GM23338 (cell line): Measurements from ENCODE around the gene SEC14L3. TPM values are rescaled to one million over a fixed set of nuclear protein-coding genes. Genes with fewer than 3 reads are reported as not detected.

Experiments
- ATAC-seq: fragments of 200-7000 bp; cut with Tn5 transposase; 3 replicates; pipeline ENCODE4 v1.9.1; 2020
- DNase-seq: peaks from one replicate; pipeline ENCODE4 v3.0.0-alpha.2; 2015; ENCODE audit warnings: low spot score
- H2AFZ ChIP-seq: fragments of 200-600 bp; sonication (generic); 2 replicates; pipeline ENCODE4 v1.8.0; 2016; ENCODE audit warnings: antibody characterized with exemption, mild to moderate bottlenecking, moderate library complexity
- H3F3A ChIP-seq: fragments of 200-600 bp; sonication (generic); replicated peaks from 2 replicates; pipeline ENCODE4 v1.8.0; 2017; ENCODE audit warnings: antibody characterized with exemption, mixed run types, low read depth
- H3K27ac ChIP-seq: fragments of 200-600 bp; sonication (generic); 2 replicates; pipeline ENCODE4 v1.6.1; 2016; ENCODE audit warnings: low read depth
- H3K27me3 ChIP-seq: fragments of 200-600 bp; sonication (generic); 2 replicates; pipeline ENCODE4 v1.8.0; 2016; ENCODE audit warnings: mild to moderate bottlenecking, mixed run types, moderate library complexity; ENCODE audit not compliant: insufficient read depth
- H3K36me3 ChIP-seq: fragments of 200-600 bp; sonication (generic); 2 replicates; pipeline ENCODE4 v1.8.0; 2016; ENCODE audit warnings: mild to moderate bottlenecking; ENCODE audit not compliant: insufficient read depth
- H3K4me1 ChIP-seq: fragments of 200-600 bp; sonication (generic); 2 replicates; pipeline ENCODE4 v1.8.0; 2016; ENCODE audit warnings: mild to moderate bottlenecking, moderate library complexity; ENCODE audit not compliant: insufficient read depth
- H3K4me2 ChIP-seq: fragments of 200-600 bp; sonication (generic); 2 replicates; pipeline ENCODE4 v1.7.1; 2017; ENCODE audit warnings: mixed run types
- H3K4me3 ChIP-seq: fragments of 200-600 bp; sonication (generic); 2 replicates; pipeline ENCODE4 v1.6.1; 2016; ENCODE audit warnings: mixed run types
- H3K79me2 ChIP-seq: fragments of 200-600 bp; sonication (generic); replicated peaks from 2 replicates; pipeline ENCODE4 v1.8.0; 2017; ENCODE audit warnings: mild to moderate bottlenecking; ENCODE audit not compliant: insufficient read depth
- H3K9me2 ChIP-seq: fragments of 200-600 bp; sonication (generic); 2 replicates; pipeline ENCODE4 v1.8.0; 2017; ENCODE audit not compliant: insufficient read depth
- H4K20me1 ChIP-seq: fragments of 200-600 bp; sonication (generic); replicated peaks from 2 replicates; pipeline ENCODE4 v1.8.0; 2017; ENCODE audit warnings: mild to moderate bottlenecking; ENCODE audit not compliant: insufficient read depth
- H3K27ac Mint-ChIP-seq: 2 replicates; pipeline ENCODE4 v1.8.0; 2020; ENCODE audit warnings: inconsistent platforms, mild to moderate bottlenecking, moderate library complexity, mixed read lengths
- H3K27me3 Mint-ChIP-seq: 3 replicates; pipeline ENCODE4 v1.8.0; 2022; ENCODE audit warnings: low read depth, mild to moderate bottlenecking, moderate library complexity, mixed read lengths, inconsistent platforms; ENCODE audit not compliant: insufficient read depth, poor library complexity
- H3K36me3 Mint-ChIP-seq: 3 replicates; pipeline ENCODE4 v1.8.0; 2021; ENCODE audit warnings: low read depth, mild to moderate bottlenecking, inconsistent platforms, moderate library complexity, mixed read lengths
- H3K4me1 Mint-ChIP-seq: 3 replicates; pipeline ENCODE4 v1.8.0; 2020; ENCODE audit warnings: mild to moderate bottlenecking, inconsistent platforms, mixed read lengths
- H3K4me3 Mint-ChIP-seq: 3 replicates; pipeline ENCODE4 v1.8.0; 2021; ENCODE audit warnings: moderate library complexity, mild to moderate bottlenecking, inconsistent platforms, mixed read lengths
- H3K9me3 Mint-ChIP-seq: 3 replicates; pipeline ENCODE4 v1.8.0; 2020; ENCODE audit warnings: moderate library complexity, mild to moderate bottlenecking, inconsistent platforms, mixed read lengths
- CREB1 ChIP-seq: fragments of 250-450 bp; sonication (Bioruptor Pico); IDR thresholded peaks from 2 replicates; pipeline ENCODE4 v1.5.0; 2020; ENCODE audit warnings: low read depth, mild to moderate bottlenecking, moderate library complexity
- CTCF ChIP-seq, 2 experiments: fragments of 200-600 bp in 1 of 2; sonication (generic) in 1 of 2; conservative IDR thresholded peaks; 2 replicates each; pipeline versions ENCODE4 v1.5.1 to v1.6.1; 2016 to 2017; ENCODE audit warnings: antibody characterized with exemption in 2 of 2, low read depth in 2 of 2, mild to moderate bottlenecking in 2 of 2, moderate library complexity in 1 of 2
- EZH2 ChIP-seq: fragments of 200-600 bp; sonication (generic); IDR thresholded peaks from one replicate; pipeline ENCODE4 v1.8.0; 2017; ENCODE audit warnings: antibody characterized with exemption, mild to moderate bottlenecking, low read depth; ENCODE audit not compliant: unreplicated experiment
- EZH2phosphoT487 ChIP-seq: fragments of 200-600 bp; sonication (generic); IDR thresholded peaks from one replicate; pipeline ENCODE4 v1.8.1; 2018; ENCODE audit warnings: antibody characterized with exemption; ENCODE audit not compliant: unreplicated experiment
- JUNB ChIP-seq: IDR thresholded peaks from one replicate; pipeline ENCODE4 v1.6.1; 2016; ENCODE audit warnings: antibody characterized with exemption; ENCODE audit not compliant: unreplicated experiment
- POLR2AphosphoS5 ChIP-seq: IDR thresholded peaks from 2 replicates; pipeline ENCODE4 v1.6.1; 2016; ENCODE audit warnings: antibody characterized with exemption, low read depth
- ZNF114 ChIP-seq: fragments of 250-450 bp; sonication (Bioruptor Pico); IDR thresholded peaks from 2 replicates; pipeline ENCODE4 v1.5.0; 2020; ENCODE audit warnings: mild to moderate bottlenecking, moderate library complexity
- ZNF331 ChIP-seq: fragments of 250-450 bp; sonication (Bioruptor Pico); IDR thresholded peaks from 2 replicates; pipeline ENCODE4 v1.5.0; 2020; ENCODE audit warnings: low read depth, mild to moderate bottlenecking, moderate library complexity
- polyA plus RNA-seq: library from polyadenylated mRNA; unstranded; fragments of >200 nt; fragmentation: Nextera tagmentation; extraction: Ambion mirVana; gene quantifications from 2 replicates; pipeline ENCODE4 v1.2.1, GENCODE V29; 2016
- total RNA-seq: library from RNA; depleted of rRNA; stranded (reverse); fragments of >200 nt; shearing (Covaris generic); gene quantifications from 2 replicates; pipeline ENCODE4 v1.2.3, GENCODE V29; 2014

The SEC14L3 gene
- total and polyA plus RNA-seq, 2 experiments from 2014 or later = not detected

- H2AFZ ChIP-seq = no peak overlapping the region
- no peak for TF ChIP-seq CREB1 (CRISPR knock-in tag)
- TF ChIP-seq CTCF (conservative IDR thresholded peaks at IDR 0.05; ENCODE audit: low read depth in 2 of 2) = no peak
- no peak for TF ChIP-seq JUNB
- TF ChIP-seq ZNF331 (CRISPR knock-in tag) = no peak
- TF ChIP-seq EZH2 = no peak
- TF ChIP-seq EZH2phosphoT487 = no peak
- Mint-ChIP-seq H3K27ac (no peak overlapping the region), H3K9me3 (no peaks in the 10 kb centered on the region), H3K36me3 (no peaks in the 10 kb centered on the region), H3K4me3 (no peak overlapping the region), H3K27me3 (peaks cover 7% of the 10 kb centered on the region), H3K4me1 (peaks cover 7% of the 10 kb centered on the region; the same call in 2 of the 3 replicates)
- H3K4me3 ChIP-seq = no peak overlapping the region
- no peak for ATAC-seq
- no peaks in the 10 kb centered on the region for H3F3A ChIP-seq
- no peaks in the 10 kb centered on the region for H4K20me1 ChIP-seq
- DNase-seq = no peak
- no peaks in the 10 kb centered on the region for H3K4me1 ChIP-seq
- no peak overlapping the region for H3K4me2 ChIP-seq
- no peak overlapping the region for H3K27ac ChIP-seq
- no peaks in the 10 kb centered on the region for H3K27me3 ChIP-seq
- H3K36me3 ChIP-seq = no peaks in the 10 kb centered on the region
- H3K9me2 ChIP-seq = no peaks in the 10 kb centered on the region
- no peaks in the 10 kb centered on the region for H3K79me2 ChIP-seq
Observed at GRCh38 chr22:30491381-30491780, 19.6 kb upstream of the SEC14L3 start.

- H3K9me2 ChIP-seq = no peaks in the 10 kb centered on the region
- no peak overlapping the region for H2AFZ ChIP-seq
- Mint-ChIP-seq H3K4me1 (peaks cover 7% of the 10 kb centered on the region; the same call in 2 of the 3 replicates), H3K27me3 (peaks cover 7% of the 10 kb centered on the region), H3K9me3 (no peaks in the 10 kb centered on the region), H3K27ac (no peak overlapping the region), H3K4me3 (no peak overlapping the region), H3K36me3 (no peaks in the 10 kb centered on the region)
- H3K36me3 ChIP-seq = no peaks in the 10 kb centered on the region
- no peak overlapping the region for H3K4me3 ChIP-seq
- H4K20me1 ChIP-seq = no peaks in the 10 kb centered on the region
- DNase-seq (peak; percentile 33), ATAC-seq (peak; percentile 56)
- TF ChIP-seq ZNF114 (no peak), POLR2AphosphoS5 (no peak), CTCF (conservative IDR thresholded peaks at IDR 0.05; ENCODE audit: low read depth in 2 of 2) (peak in 1 of 2 experiments; percentile 37; a peak in 1 of 4 replicates)
- no peaks in the 10 kb centered on the region for H3K79me2 ChIP-seq
- no peak overlapping the region for H3K4me2 ChIP-seq
- no peaks in the 10 kb centered on the region for H3K4me1 ChIP-seq
- no peaks in the 10 kb centered on the region for H3F3A ChIP-seq
- no peak overlapping the region for H3K27ac ChIP-seq
- H3K27me3 ChIP-seq = no peaks in the 10 kb centered on the region
Observed at GRCh38 chr22:30490399-30490798, 18.6 kb upstream of the SEC14L3 start.
